Caco-2 (cell line): ENCODE results near the gene GALNT8. TPM values are rescaled to one million over a fixed set of nuclear protein-coding genes. Genes with fewer than 3 reads are reported as not detected.

Experiments
- BruUV-seq: library from RNA; stranded (reverse); fragments of 400-500 nt; replicated peaks from 2 replicates; lab custom pipeline; 2021; lab: Mats Ljungman, UMichigan
- CTCF ChIA-PET: fragments of 300-600 bp; sonication (Branson Sonifier 250); formaldehyde crosslinking; loops from one replicate; lab custom pipeline; 2022; ENCODE audit warnings: antibody characterized with exemption; lab: Charles Lee
- POLR2A ChIA-PET: fragments of 300-600 bp; sonication (Branson Sonifier 250); formaldehyde crosslinking; loops from one replicate; lab custom pipeline; 2022; ENCODE audit warnings: antibody characterized with exemption; lab: Charles Lee
- DNase-seq, 2 experiments: peaks; one replicate each; pipeline versions ENCODE4 v3.0.0 to v3.0.0-alpha.2; 2020 to 2022
- H3K27me3 ChIP-seq: replicated peaks from 2 replicates; pipeline ENCODE4 v1.6.0; 2011; ENCODE audit warnings: low read length; ENCODE audit not compliant: control insufficient read depth, insufficient read depth
- H3K36me3 ChIP-seq: 2 replicates; pipeline ENCODE4 v1.5.1; 2011; ENCODE audit warnings: low read length; ENCODE audit not compliant: control insufficient read depth, insufficient read depth
- H3K4me1 ChIP-seq: fragments of 250-450 bp; sonication (Bioruptor Pico); 2 replicates; pipeline ENCODE4 v1.5.1; 2020; ENCODE audit warnings: mild to moderate bottlenecking
- H3K4me3 ChIP-seq: 2 replicates; pipeline ENCODE4 v1.5.1; 2011; ENCODE audit warnings: low read depth, mild to moderate bottlenecking, control low read depth, low read length
- H3K9me3 ChIP-seq: fragments of 250-450 bp; sonication (Bioruptor Pico); 2 replicates; pipeline ENCODE4 v1.5.1; 2020; ENCODE audit warnings: mild to moderate bottlenecking, moderate library complexity
- H3K27ac Mint-ChIP-seq: one replicate; pipeline ENCODE4 v1.8.0; 2022; ENCODE audit warnings: mixed read lengths; ENCODE audit not compliant: unreplicated experiment
- H3K27me3 Mint-ChIP-seq: one replicate; pipeline ENCODE4 v1.8.0; 2022; ENCODE audit warnings: mixed read lengths; ENCODE audit not compliant: insufficient read depth, unreplicated experiment
- H3K36me3 Mint-ChIP-seq: one replicate; pipeline ENCODE4 v1.8.0; 2022; ENCODE audit warnings: mild to moderate bottlenecking, mixed read lengths; ENCODE audit not compliant: insufficient read depth, unreplicated experiment
- H3K4me1 Mint-ChIP-seq: one replicate; pipeline ENCODE4 v1.8.0; 2022; ENCODE audit warnings: low read depth, mixed read lengths; ENCODE audit not compliant: unreplicated experiment
- H3K4me3 Mint-ChIP-seq: one replicate; pipeline ENCODE4 v1.8.0; 2022; ENCODE audit warnings: mild to moderate bottlenecking, moderate library complexity, mixed read lengths; ENCODE audit not compliant: unreplicated experiment
- H3K9me3 Mint-ChIP-seq: one replicate; pipeline ENCODE4 v1.8.0; 2022; ENCODE audit warnings: mixed read lengths; ENCODE audit not compliant: unreplicated experiment
- CTCF ChIP-seq, 2 experiments: fragments of 200-600 bp in 1 of 2; IDR thresholded peaks; 1 replicate in 1 of 2; 2 replicates in 1 of 2; pipeline versions ENCODE4 v1.5.1 to v1.8.0; 2011 to 2022; ENCODE audit warnings: antibody characterized with exemption in 1 of 2, control low read depth in 1 of 2, inconsistent platforms in 1 of 2, low read depth in 1 of 2, low read length in 1 of 2, mild to moderate bottlenecking in 1 of 2, moderate library complexity in 1 of 2; ENCODE audit not compliant: insufficient read depth in 1 of 2, severe bottlenecking in 1 of 2, unreplicated experiment in 1 of 2
- intact Hi-C: fragments of 100-400 bp; cut with micrococcal nuclease; formaldehyde crosslinking; loops from one replicate; pipeline ENCODE4 v1.10.0; 2022; ENCODE audit not compliant: unreplicated experiment
- total RNA-seq: library from RNA; stranded (reverse); gene quantifications from 2 replicates; pipeline ENCODE4 v1.2.3, GENCODE V29; 2022

The GALNT8 gene
- total RNA-seq, 1 experiment from 2014 or later: not detected

GRCh38 chr12:4817880-4818279, 97.7 kb downstream of the GALNT8 start:
- ChIA-PET CTCF (no interaction called here), POLR2A (no interaction called here)
- no TSS peak for BruUV-seq
- no peak overlapping the region for H3K4me3 Mint-ChIP-seq
- H3K36me3 Mint-ChIP-seq: no peaks in the 10 kb centered on the region
- Histone ChIP-seq H3K36me3 (no peaks in the 10 kb centered on the region), H3K4me3 (no peak overlapping the region), H3K27me3 (no peaks in the 10 kb centered on the region), H3K4me1 (no peaks in the 10 kb centered on the region), H3K9me3 (no peaks in the 10 kb centered on the region)
- no peak for DNase-seq
- intact Hi-C loops: no loop called here
- H3K4me1 Mint-ChIP-seq: no peaks in the 10 kb centered on the region
- H3K9me3 Mint-ChIP-seq: no peaks in the 10 kb centered on the region
- TF ChIP-seq CTCF (IDR thresholded peaks at IDR 0.05; ENCODE audit: insufficient read depth in 1 of 2, low read depth in 1 of 2, low read length in 1 of 2, severe bottlenecking in 1 of 2, unreplicated experiment in 1 of 2): no peak
- H3K27me3 Mint-ChIP-seq: peaks cover 34% of the 10 kb centered on the region
- no peak overlapping the region for H3K27ac Mint-ChIP-seq

- Mint-ChIP-seq H3K9me3 (no peaks in the 10 kb centered on the region), H3K36me3 (no peaks in the 10 kb centered on the region), H3K4me1 (no peaks in the 10 kb centered on the region), H3K27ac (no peak overlapping the region), H3K27me3 (peaks cover 38% of the 10 kb centered on the region), H3K4me3 (no peak overlapping the region)
- no TSS peak for BruUV-seq
- DNase-seq: no peak
- H3K9me3 ChIP-seq: no peaks in the 10 kb centered on the region
- H3K4me3 ChIP-seq: no peak overlapping the region
- ChIA-PET CTCF (no interaction called here), POLR2A (no interaction called here)
- no peak for TF ChIP-seq CTCF (IDR thresholded peaks at IDR 0.05; ENCODE audit: insufficient read depth in 1 of 2, low read depth in 1 of 2, low read length in 1 of 2, severe bottlenecking in 1 of 2, unreplicated experiment in 1 of 2)
- no peaks in the 10 kb centered on the region for H3K36me3 ChIP-seq
- no peaks in the 10 kb centered on the region for H3K4me1 ChIP-seq
- no peaks in the 10 kb centered on the region; the same call in 1 of the 2 replicates for H3K27me3 ChIP-seq
- intact Hi-C loops: no loop called here
Observed at GRCh38 chr12:4819654-4820053, 99.5 kb downstream of the GALNT8 start.

DNA sequence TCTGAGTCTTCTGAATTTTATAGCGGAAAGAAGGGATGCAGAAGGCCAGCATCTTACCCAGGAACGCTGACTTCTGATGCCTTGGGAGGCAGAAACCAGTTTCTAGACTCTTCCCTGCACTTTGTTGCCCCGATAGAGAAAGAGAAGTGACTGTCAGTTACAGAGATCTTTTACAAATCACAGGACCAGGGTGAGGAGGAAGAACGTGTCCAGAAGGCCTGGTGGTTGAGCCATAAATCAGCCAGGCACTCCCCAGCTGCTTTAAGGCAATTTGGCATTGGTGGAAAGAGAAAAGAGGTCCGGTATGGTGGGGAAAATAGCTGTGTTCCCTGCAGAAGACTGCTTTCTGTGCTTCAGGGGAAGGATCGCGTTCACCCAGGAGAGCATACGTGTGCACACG, 100.8 kb downstream of the GALNT8 start:
- no TSS peak for BruUV-seq

More for the DNA sequence above, 100.8 kb downstream of the GALNT8 start:
- Histone ChIP-seq H3K4me3 (no peak overlapping the region), H3K27me3 (no peaks in the 10 kb centered on the region; the same call in 1 of the 2 replicates), H3K4me1 (no peaks in the 10 kb centered on the region), H3K9me3 (no peaks in the 10 kb centered on the region), H3K36me3 (no peaks in the 10 kb centered on the region)
- CTCF ChIA-PET: no interaction called here
- no peak for TF ChIP-seq CTCF (IDR thresholded peaks at IDR 0.05; ENCODE audit: insufficient read depth in 1 of 2, low read depth in 1 of 2, low read length in 1 of 2, severe bottlenecking in 1 of 2, unreplicated experiment in 1 of 2)
- no peaks in the 10 kb centered on the region for H3K9me3 Mint-ChIP-seq
- no peak for DNase-seq
- POLR2A ChIA-PET: no interaction called here
- H3K27me3 Mint-ChIP-seq: peaks cover 34% of the 10 kb centered on the region
- no peak overlapping the region for H3K27ac Mint-ChIP-seq
- H3K4me3 Mint-ChIP-seq: no peak overlapping the region
- intact Hi-C loops: no loop called here
- H3K36me3 Mint-ChIP-seq: no peaks in the 10 kb centered on the region
- no peaks in the 10 kb centered on the region for H3K4me1 Mint-ChIP-seq

Other genes with a start within 250 kb of the GALNT8 start
- 86.2 and 87.4 TPM in 2 replicates for gene RAD51AP1, start 181.5 kb upstream of the GALNT8 start, total RNA-seq
- 7.7 and 9.3 TPM in 2 replicates for gene DYRK4, start 158.2 kb upstream of the GALNT8 start, total RNA-seq
- gene AKAP3, start 71.3 kb upstream of the GALNT8 start, total RNA-seq: 1.6 and 3.2 TPM in 2 replicates
- gene NDUFA9, start 71.3 kb upstream of the GALNT8 start, total RNA-seq: 263 and 300 TPM in 2 replicates
- not detected in 2 replicates for gene KCNA1, start 189.5 kb downstream of the GALNT8 start, total RNA-seq